ENCODE data around the gene PDE5A.

Gene PDE5A

GRCh38 chr4:119628281-119629141 is at the start of gene PDE5A:
Gene PDE5A (minus strand): TSS chr4:119628804. CDS start chr4:119628671, 133 bp downstream.
- TF ChIP-seq CTCF (IDR thresholded peaks at IDR 0.05; ENCODE audit: insufficient read depth, missing control alignments) = peak; percentile 79

GRCh38 chr4:119676101-119676500 is 47.5 kb upstream of the PDE5A start:
- DNase-seq (ENCODE audit: insufficient read length, low spot score) = no peak
- no peak for FAIRE-seq
- no peak for TF ChIP-seq CTCF (IDR thresholded peaks at IDR 0.05; ENCODE audit: insufficient read depth, missing control alignments)

More at GRCh38 chr4:119628281-119629141, at the start of gene PDE5A:
- DNase-seq (ENCODE audit: insufficient read length, low spot score) = peak; percentile 47
- FAIRE-seq = no peak

GRCh38 chr4:119675391-119675790 is 46.8 kb upstream of the PDE5A start:
- DNase-seq (ENCODE audit: insufficient read length, low spot score) = no peak
- no peak for FAIRE-seq
- TF ChIP-seq CTCF (IDR thresholded peaks at IDR 0.05; ENCODE audit: insufficient read depth, missing control alignments) = no peak

GRCh38 chr4:119672938-119673337 is 44.3 kb upstream of the PDE5A start:
- no peak for FAIRE-seq
- DNase-seq (ENCODE audit: insufficient read length, low spot score) = no peak
- no peak for TF ChIP-seq CTCF (IDR thresholded peaks at IDR 0.05; ENCODE audit: insufficient read depth, missing control alignments)

GRCh38 chr4:119672086-119672485 is 43.5 kb upstream of the PDE5A start:
- FAIRE-seq (no peak), DNase-seq (ENCODE audit: insufficient read length, low spot score) (no peak)
- TF ChIP-seq CTCF (IDR thresholded peaks at IDR 0.05; ENCODE audit: insufficient read depth, missing control alignments) = no peak

- no peak for TF ChIP-seq CTCF (IDR thresholded peaks at IDR 0.05; ENCODE audit: insufficient read depth, missing control alignments)
- no peak for DNase-seq (ENCODE audit: insufficient read length, low spot score)
- no peak for FAIRE-seq
Measured at GRCh38 chr4:119671205-119671604, 42.6 kb upstream of the PDE5A start.

GRCh38 chr4:119667802-119668201 is 39.2 kb upstream of the PDE5A start:
- no peak for DNase-seq (ENCODE audit: insufficient read length, low spot score)
- no peak for FAIRE-seq
- TF ChIP-seq CTCF (IDR thresholded peaks at IDR 0.05; ENCODE audit: insufficient read depth, missing control alignments) = no peak
